Loucy (cell line): Measurements from ENCODE around the gene LIMA1.
"Not testable (repeated sequence)": the region's sequence is repeated elsewhere in the genome, so short reads cannot be mapped to it uniquely, and the experiment has no call there.

Source experiments
- EZH2phosphoT487 ChIP-seq: fragments of 200-600 bp; IDR thresholded peaks from 2 replicates; pipeline ENCODE4 v1.6.1; 2018; ENCODE audit warnings: antibody characterized with exemption, mild to moderate bottlenecking, moderate library complexity, borderline replicate concordance
- TF ChIP-seq, protein P1 (sequence below): fragments of 200-600 bp; sonication (generic); conservative IDR thresholded peaks from 2 replicates; pipeline ENCODE4 v1.5.1; 2014; ENCODE audit warnings: mild to moderate bottlenecking, antibody characterized with exemption, low read length

DNA sequence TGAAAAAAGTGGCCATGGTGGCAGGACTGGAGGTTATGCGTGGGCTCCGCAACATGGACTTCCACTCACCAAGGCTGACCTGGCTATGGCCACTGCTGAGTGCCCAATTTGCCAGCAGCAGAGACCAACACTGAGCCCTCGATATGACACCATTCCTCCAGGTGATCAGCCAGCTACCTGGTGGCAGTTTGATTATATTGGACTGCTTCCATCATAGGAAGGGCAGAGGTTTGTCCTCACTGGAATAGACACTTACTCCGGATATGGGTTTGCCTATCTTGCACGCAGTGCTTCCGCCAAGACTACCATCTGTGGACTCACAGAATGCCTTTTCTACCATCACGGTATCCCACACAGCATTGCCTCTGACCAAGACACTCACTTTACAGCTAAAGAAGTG is 40.8 kb upstream of the LIMA1 start:
- not testable (repeated sequence) for TF ChIP-seq EZH2phosphoT487
- TF ChIP-seq, protein P1, sequence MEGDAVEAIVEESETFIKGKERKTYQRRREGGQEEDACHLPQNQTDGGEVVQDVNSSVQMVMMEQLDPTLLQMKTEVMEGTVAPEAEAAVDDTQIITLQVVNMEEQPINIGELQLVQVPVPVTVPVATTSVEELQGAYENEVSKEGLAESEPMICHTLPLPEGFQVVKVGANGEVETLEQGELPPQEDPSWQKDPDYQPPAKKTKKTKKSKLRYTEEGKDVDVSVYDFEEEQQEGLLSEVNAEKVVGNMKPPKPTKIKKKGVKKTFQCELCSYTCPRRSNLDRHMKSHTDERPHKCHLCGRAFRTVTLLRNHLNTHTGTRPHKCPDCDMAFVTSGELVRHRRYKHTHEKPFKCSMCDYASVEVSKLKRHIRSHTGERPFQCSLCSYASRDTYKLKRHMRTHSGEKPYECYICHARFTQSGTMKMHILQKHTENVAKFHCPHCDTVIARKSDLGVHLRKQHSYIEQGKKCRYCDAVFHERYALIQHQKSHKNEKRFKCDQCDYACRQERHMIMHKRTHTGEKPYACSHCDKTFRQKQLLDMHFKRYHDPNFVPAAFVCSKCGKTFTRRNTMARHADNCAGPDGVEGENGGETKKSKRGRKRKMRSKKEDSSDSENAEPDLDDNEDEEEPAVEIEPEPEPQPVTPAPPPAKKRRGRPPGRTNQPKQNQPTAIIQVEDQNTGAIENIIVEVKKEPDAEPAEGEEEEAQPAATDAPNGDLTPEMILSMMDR = not testable (repeated sequence)
